Measurements from ENCODE around the gene NOLC1.

NOLC1 gene

GRCh38 chr10:102202386-102202785 is 50.2 kb downstream of the NOLC1 start:
- DNase-seq (ENCODE audit: low spot score), result no peak

- no peak for DNase-seq (ENCODE audit: low spot score)
These were observed 56.3 kb downstream of the NOLC1 start for GRCh38 chr10:102208311-102209035.

GRCh38 chr10:102211615-102212299 is 59.6 kb downstream of the NOLC1 start:
- DNase-seq (ENCODE audit: low spot score), result no peak
